KOPT-K1 (cell line): ENCODE measurements around the gene MNAT1.
"Not testable (repeated sequence)": the region's sequence is repeated elsewhere in the genome, so short reads cannot be mapped to it uniquely, and the experiment has no call there.

Source experiments
- H3K27ac ChIP-seq: fragments of 200-600 bp; sonication (generic); 2 replicates; pipeline ENCODE4 v1.5.1; 2016; ENCODE audit warnings: antibody characterized with exemption, mild to moderate bottlenecking, low read depth, low read length; ENCODE audit not compliant: poor library complexity, severe bottlenecking
- H3K36me3 ChIP-seq: fragments of 200-600 bp; sonication (generic); 2 replicates; pipeline ENCODE4 v1.5.1; 2017; ENCODE audit warnings: antibody characterized with exemption, mild to moderate bottlenecking, low read length, moderate library complexity; ENCODE audit not compliant: insufficient read depth
- H3K9me3 ChIP-seq: fragments of 200-600 bp; sonication (generic); 2 replicates; pipeline ENCODE4 v1.5.1; 2017; ENCODE audit warnings: antibody characterized with exemption, low read length, mild to moderate bottlenecking; ENCODE audit not compliant: insufficient read depth, poor library complexity, severe bottlenecking

The MNAT1 gene

DNA sequence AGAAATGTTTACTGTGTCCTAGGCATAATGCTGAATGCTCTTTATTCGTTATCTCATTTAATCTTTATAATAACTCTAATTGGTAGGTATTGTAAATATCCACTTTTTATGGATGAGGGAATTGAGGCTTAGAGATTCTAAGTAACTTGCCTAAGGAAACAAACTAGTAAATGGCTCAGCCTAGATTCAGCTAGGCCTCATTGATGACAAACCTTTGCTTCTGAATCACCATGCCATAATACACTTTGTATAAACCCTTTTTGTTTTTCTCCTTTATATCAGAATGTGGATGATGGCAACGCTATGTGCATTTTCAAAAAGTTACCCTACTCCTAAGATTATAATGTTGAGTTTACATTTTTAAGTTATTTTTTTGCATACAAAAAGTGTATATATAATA is 34.0 kb downstream of the MNAT1 start:
- no peaks in the 10 kb centered on the region for H3K9me3 ChIP-seq

DNA sequence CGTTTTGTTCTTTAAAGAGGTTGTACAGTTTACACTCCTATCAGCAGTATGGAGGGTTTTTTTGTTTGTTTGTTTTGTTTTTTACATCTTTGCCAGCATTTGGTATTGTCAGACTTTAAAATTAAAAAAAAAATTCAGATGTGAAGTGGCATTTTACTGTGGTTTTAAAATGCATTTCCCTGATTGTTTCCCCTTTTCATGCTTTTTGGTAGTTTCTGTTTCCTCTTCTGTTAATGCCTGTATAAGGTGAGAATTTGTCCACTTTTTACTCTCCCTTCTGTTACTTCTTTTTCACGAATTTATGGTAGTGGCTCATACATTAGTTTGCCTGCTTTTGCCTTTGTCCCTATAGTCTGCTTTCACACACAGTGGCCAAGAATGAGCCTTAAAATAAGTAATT is 36.6 kb downstream of the MNAT1 start:
- no peaks in the 10 kb centered on the region for H3K9me3 ChIP-seq
- H3K27ac ChIP-seq = no peak overlapping the region
- no peaks in the 10 kb centered on the region for H3K36me3 ChIP-seq

More for the DNA sequence above, 34.0 kb downstream of the MNAT1 start:
- no peaks in the 10 kb centered on the region for H3K36me3 ChIP-seq
- no peak overlapping the region for H3K27ac ChIP-seq

DNA sequence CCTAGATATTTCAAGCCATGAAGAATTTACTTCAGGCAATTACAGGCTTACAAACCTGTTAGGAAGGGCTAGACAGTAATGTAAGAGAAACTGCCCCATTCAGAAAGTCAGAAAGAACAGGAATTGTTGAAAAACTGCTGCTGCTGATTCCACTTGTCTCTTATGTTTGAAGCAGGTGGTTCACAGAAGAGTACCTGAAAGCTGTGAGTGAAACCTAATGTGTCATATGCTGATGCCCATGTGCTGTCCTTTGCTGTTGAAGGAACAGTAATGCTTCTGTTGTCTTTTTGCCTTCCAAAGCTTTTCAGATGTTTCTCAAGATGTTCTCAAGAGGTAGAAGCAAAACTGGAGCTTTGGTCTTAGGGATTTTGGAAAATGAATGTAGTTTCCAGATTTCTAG is 39.0 kb downstream of the MNAT1 start:
- H3K27ac ChIP-seq = no peak overlapping the region
- H3K36me3 ChIP-seq = no peaks in the 10 kb centered on the region
- H3K9me3 ChIP-seq = no peaks in the 10 kb centered on the region

DNA sequence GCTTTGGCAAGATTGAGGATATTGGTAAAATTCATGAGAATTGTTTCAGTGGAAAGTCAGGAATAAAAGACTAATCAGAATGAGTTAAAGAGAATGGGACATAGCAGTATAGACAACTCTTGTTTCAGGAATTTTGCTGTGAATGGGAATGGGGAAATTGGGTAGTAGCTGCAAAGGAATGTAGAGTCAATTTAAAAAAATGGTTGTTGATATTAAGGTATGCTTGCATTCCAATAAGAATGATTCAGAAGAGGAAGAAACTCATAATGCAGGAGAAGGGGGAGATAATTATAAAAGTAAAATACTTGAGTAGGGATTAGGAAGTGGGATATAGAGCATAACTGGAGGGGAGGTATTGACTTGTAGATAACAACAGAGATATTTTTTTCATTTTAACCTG is 40.7 kb downstream of the MNAT1 start:
- no peaks in the 10 kb centered on the region for H3K36me3 ChIP-seq
- no peaks in the 10 kb centered on the region for H3K9me3 ChIP-seq
- no peak overlapping the region for H3K27ac ChIP-seq

DNA sequence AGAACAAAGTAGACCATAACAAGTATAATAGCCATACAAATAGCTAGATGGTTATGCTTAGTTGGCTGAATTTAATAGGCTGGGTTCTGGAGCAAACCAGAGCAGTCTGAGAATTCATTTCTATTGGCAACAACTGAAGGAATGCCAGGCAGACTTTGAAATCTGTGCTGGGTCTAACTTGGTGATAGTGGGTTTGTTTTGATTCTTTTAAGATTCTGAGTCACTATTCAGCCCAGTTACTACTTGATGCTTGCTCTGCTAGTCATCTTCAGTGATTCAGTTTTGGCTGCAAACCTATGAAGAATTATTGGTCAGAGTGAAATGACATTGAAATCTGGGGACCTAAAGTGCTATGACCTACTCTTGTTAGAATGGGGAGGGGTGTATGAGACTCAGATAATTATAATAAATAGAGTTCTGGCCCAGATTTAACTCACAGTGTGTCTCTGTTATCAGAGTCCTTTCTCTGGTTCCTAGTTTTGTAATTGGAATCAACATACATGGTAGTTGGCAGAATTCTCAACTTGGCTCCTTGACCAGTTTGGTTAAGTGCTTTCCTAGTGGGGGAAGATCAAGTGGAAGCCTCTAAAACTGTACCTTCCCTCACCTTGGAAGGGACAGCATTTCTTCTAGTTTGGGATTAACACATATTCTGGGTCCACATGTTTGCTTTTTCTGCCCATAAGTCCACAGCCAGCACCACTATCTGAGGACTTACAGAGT is 43.5 kb downstream of the MNAT1 start:
- H3K27ac ChIP-seq = no peak overlapping the region
- H3K36me3 ChIP-seq = no peaks in the 10 kb centered on the region
- no peaks in the 10 kb centered on the region for H3K9me3 ChIP-seq

DNA sequence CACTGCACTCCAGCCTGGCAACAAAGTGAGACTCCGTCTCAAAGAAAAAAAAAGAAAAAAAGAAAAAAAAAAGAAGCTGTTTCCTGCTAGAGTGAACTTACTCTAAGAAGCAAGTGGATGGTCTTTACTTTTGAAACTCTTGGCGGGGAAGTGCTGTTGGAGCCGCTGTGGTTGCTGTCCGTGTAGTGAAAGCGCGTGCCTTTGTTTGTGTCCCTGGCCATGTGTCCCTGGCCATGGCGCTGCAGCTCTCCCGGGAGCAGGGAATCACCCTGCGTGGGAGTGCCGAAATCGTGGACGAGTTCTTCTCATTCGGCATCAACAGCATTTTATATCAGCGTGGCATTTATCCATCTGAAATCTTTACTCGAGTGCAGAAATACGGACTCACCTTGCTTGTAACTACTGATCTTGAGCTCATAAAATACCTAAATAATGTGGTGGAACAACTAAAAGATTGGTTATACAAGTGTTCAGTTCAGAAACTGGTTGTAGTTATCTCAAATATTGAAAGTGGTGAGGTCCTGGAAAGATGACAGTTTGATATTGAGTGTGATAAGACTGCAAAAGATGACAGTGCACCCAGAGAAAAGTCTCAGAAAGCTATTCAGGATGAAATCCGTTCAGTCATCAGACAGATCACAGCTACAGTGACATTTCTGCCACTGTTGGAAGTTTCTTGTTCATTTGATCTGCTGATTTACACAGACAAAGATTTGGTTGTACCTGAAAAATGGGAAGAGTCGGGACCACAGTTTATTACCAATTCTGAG is 45.4 kb downstream of the MNAT1 start:
- H3K9me3 ChIP-seq, H3K27ac ChIP-seq, H3K36me3 ChIP-seq: not testable (repeated sequence)

DNA sequence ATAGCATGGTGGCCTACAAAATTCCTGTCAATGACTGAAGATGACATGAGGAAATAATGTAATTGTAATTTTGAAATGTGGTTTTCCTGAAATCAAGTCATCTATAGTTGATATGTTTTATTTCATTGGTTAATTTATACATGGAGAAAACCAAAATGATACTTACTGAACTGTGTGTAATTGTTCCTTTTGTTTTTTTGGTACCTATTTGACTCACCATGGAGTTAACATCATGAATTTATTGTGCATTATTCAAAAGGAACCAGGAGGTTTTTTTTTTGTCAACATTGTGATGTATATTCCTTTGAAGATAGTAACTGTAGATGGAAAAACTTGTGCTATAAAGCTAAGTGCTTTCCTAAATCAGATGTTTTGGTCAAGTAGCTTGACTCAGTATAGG is 46.0 kb downstream of the MNAT1 start:
- H3K36me3 ChIP-seq, H3K27ac ChIP-seq, H3K9me3 ChIP-seq: not testable (repeated sequence)

DNA sequence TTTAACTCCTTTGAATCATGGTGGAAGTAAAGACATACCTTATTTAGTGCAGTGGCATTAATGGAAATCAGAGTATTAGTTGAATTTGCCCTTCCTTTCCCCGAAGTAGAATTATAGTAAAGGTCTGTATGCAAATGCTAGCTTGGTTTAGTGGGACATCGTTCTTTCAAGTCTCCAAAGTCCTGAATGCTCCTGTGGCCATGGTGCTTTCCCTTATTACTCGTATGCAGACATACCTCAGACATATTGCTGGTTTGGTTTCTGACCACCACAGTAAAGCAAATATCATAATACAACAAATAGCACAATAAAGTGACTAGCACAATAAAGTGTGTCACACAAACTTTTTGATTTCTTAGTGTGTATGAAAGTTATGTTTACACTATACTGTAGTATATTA is 52.3 kb downstream of the MNAT1 start:
- Histone ChIP-seq H3K9me3 (no peaks in the 10 kb centered on the region), H3K36me3 (no peaks in the 10 kb centered on the region; the same call in 1 of the 2 replicates), H3K27ac (no peak overlapping the region)

DNA sequence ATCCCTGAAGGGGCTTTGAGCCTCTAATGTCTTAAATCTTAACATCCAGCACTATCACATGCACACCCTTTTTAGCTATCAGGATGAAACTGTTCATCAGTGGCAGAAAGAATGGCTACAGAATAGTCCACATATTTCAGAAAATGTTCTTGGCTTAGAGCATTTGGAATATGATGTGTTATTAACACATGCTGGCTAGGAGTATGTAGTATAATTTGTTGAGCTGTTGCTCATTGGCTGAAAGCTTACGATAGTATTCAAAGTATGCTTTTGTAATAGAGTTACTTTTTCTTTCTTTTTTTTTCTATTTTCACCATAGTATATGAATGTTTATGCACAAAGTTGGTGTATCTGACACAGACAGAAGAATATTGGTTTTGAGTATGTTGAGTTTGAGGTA is 55.1 kb downstream of the MNAT1 start:
- peaks cover 3% of the 10 kb centered on the region; the same call in 1 of the 2 replicates for H3K36me3 ChIP-seq
- H3K9me3 ChIP-seq = peaks cover 3% of the 10 kb centered on the region
- no peak overlapping the region for H3K27ac ChIP-seq

DNA sequence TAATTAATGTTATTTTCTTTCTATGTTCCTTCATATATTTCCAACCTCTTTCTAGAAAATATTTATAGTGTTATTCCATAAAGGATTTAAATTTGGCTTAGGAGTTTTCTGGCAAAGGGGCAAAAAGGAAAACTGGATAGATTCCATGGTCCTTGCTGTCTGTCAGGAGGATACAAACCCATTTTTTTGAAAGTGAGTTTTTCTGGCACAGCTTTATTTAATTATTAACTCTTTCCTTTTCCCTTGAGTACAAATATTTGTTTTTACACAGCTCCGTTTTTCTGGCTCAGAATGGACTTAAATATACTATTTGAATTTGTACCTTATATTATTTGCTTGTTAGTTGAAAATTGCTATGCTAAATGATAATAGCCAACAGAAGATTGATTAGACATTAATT is 56.3 kb downstream of the MNAT1 start:
- no peak overlapping the region for H3K27ac ChIP-seq
- peaks cover 3% of the 10 kb centered on the region for H3K9me3 ChIP-seq
- peaks cover 3% of the 10 kb centered on the region; the same call in 1 of the 2 replicates for H3K36me3 ChIP-seq

DNA sequence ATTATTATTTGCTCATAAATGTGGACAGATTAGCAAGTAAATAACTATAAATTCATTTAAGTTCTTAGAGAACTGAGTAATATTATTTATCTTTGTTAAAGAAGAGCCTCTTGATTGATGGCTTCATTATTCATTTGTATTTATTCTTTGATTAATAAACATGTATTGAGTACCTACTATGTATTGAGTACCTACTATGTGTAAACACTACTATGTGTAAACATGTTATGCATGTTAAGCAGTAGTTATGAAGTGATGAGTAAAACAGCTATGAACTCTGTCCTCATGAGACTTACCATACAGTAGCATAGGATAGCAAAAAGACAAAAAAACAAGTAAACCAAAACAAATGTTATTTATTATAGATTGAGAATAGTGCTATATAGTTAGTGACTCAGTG is 61.9 kb downstream of the MNAT1 start:
- Histone ChIP-seq H3K9me3 (peaks cover 3% of the 10 kb centered on the region), H3K36me3 (peaks cover 22% of the 10 kb centered on the region), H3K27ac (no peak overlapping the region)

DNA sequence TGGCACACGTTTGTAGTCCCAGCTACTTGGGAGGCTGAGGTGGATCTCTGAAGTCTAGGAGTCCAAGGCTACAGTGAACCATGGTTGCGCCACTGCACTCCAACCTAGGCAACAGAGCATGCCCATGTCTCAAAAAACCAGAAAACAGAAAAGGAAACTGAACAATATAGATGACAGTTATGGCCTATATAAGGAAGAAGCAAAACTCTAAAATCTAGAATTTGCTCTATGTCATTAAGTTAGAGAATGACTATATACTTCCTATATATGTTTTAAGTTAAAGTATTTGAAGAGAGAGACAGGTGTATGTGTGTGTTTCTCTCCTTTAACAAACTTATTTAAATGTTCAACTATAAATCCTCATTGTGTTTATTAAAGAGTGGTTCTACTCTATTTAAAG is 65.8 kb downstream of the MNAT1 start:
- no peak overlapping the region for H3K27ac ChIP-seq
- H3K9me3 ChIP-seq = no peaks in the 10 kb centered on the region
- H3K36me3 ChIP-seq = peaks cover 19% of the 10 kb centered on the region

DNA sequence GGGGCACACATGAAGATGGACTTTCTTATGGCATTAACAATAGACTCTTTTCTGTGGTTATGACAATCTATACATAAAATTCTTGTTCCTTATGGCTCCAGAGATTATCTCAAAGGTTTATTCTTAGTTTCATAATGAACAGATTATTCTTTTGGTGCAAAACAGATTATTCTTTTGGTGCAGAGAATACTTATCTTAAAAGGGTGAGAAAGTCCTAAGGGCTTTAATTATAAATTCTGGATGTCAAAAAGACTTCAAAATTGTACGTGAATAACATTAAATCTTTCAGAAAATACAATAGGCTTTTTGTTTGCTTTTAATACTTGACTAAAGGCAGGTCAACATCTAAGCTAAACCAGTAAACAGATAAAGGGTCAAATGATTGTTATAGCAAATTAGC is 69.3 kb downstream of the MNAT1 start:
- H3K36me3 ChIP-seq = peaks cover 12% of the 10 kb centered on the region; the same call in 1 of the 2 replicates
- no peaks in the 10 kb centered on the region for H3K9me3 ChIP-seq
- no peak overlapping the region for H3K27ac ChIP-seq

DNA sequence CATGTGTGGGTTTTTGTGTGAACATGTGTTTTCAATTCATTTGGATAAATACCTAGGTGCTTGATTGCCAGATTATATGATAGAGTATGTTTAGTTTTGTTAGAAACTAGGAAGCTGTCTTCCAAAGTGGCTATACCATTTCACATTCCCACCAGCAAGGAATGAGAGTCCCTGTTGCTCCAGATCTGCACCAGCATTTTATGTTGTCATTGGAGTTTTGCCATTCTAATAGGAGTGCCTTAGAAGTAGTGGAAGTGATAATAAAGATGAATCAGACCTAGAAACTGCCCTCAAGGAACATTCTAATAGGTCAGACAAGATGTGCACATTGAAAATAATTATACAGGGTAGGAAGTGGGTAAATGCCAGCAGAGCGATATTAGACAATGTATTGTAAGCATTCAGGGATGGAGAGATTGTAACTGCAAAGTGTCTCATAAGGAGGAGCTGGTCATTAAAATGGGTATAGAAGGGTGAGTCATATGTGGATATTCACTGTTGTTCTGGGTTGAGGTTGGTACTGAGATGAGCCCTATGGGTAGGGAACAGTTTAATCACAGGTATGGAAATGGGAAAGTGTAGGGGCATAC is 71.4 kb downstream of the MNAT1 start:
- H3K36me3 ChIP-seq = peaks cover 6% of the 10 kb centered on the region; the same call in 1 of the 2 replicates
- no peaks in the 10 kb centered on the region for H3K9me3 ChIP-seq
- no peak overlapping the region for H3K27ac ChIP-seq

DNA sequence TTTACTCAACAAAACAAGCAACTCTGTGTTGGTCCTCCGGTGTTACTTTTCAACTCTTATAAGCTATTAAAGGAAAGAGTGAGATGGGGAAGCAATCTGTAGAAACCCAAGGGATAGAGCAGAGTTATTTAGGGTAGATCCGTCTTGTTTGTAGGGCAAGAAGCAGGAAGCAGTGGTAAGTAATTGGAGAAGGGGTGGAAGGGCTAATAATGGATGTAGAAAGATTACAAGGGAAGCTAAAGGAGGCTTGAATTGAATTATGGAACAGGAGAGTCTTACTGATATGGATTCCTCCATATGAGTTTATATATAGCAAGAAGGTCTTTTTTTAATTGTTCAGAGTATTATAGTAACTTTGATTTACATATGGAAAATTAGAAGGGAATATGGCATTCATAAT is 72.7 kb downstream of the MNAT1 start:
- Histone ChIP-seq H3K36me3 (peaks cover 17% of the 10 kb centered on the region), H3K9me3 (no peaks in the 10 kb centered on the region), H3K27ac (no peak overlapping the region)
